ENCODE data around the gene PPM1G.

DNA sequence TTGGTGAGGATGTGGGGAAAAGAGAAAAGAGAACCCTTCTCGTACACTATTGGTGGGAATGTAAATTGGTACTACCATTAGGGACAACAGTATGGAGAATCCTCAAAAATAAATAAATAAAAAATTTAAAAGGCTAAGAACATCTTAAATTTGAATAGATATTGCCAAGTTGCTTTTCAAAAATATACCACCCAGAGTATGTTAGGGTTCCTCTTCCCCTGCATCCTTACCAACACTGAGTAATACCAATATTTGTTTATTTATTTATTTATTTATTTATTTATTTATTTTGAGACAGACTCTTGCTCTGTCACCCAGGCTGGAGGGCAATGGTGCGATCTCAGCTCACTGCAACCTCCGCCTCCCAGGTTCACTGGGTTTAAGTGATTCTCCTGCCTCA, 13.6 kb upstream of the PPM1G start:
- TF ChIP-seq, protein P1, sequence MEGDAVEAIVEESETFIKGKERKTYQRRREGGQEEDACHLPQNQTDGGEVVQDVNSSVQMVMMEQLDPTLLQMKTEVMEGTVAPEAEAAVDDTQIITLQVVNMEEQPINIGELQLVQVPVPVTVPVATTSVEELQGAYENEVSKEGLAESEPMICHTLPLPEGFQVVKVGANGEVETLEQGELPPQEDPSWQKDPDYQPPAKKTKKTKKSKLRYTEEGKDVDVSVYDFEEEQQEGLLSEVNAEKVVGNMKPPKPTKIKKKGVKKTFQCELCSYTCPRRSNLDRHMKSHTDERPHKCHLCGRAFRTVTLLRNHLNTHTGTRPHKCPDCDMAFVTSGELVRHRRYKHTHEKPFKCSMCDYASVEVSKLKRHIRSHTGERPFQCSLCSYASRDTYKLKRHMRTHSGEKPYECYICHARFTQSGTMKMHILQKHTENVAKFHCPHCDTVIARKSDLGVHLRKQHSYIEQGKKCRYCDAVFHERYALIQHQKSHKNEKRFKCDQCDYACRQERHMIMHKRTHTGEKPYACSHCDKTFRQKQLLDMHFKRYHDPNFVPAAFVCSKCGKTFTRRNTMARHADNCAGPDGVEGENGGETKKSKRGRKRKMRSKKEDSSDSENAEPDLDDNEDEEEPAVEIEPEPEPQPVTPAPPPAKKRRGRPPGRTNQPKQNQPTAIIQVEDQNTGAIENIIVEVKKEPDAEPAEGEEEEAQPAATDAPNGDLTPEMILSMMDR (optimal IDR thresholded peaks at IDR 0.05 in 1 of 3, IDR thresholded peaks at IDR 0.05 in 1 of 3, conservative IDR thresholded peaks at IDR 0.05 in 1 of 3; ENCODE audit: extremely low read depth in 1 of 3, insufficient read depth in 2 of 3, low read length in 3 of 3) = no peak
- no peak for TF ChIP-seq EZH2 (IDR thresholded peaks at IDR 0.05; ENCODE audit: low read length)

All from keratinocyte (primary cell).